ENCODE data around the gene RHOBTB3.

The RHOBTB3 gene

GRCh38 chr5:95754545-95754944, 23.4 kb downstream of the RHOBTB3 start:
- no peak for TF ChIP-seq CTCF (IDR thresholded peaks at IDR 0.05; ENCODE audit: low read depth, low read length)
- DNase-seq (ENCODE audit: low read depth, low spot score) = no peak
- in situ Hi-C loops (cut with HindIII; ENCODE audit: low sequenced_read_pairs) = no loop called here

GRCh38 chr5:95759005-95759404, 27.9 kb downstream of the RHOBTB3 start:
- in situ Hi-C loops (cut with HindIII; ENCODE audit: low sequenced_read_pairs) = no loop called here
- no peak overlapping the region for H3K4me3 ChIP-seq (ENCODE audit: low read depth, low read length)
- DNase-seq (ENCODE audit: low read depth, low spot score) = no peak
- TF ChIP-seq CTCF (IDR thresholded peaks at IDR 0.05; ENCODE audit: low read depth, low read length) = no peak

More at GRCh38 chr5:95754545-95754944, 23.4 kb downstream of the RHOBTB3 start:
- H3K4me3 ChIP-seq (ENCODE audit: low read depth, low read length) = no peak overlapping the region

GRCh38 chr5:95759634-95760033, 28.5 kb downstream of the RHOBTB3 start:
- in situ Hi-C loops (cut with HindIII; ENCODE audit: low sequenced_read_pairs) = no loop called here
- H3K4me3 ChIP-seq (ENCODE audit: low read depth, low read length) = no peak overlapping the region
- no peak for TF ChIP-seq CTCF (IDR thresholded peaks at IDR 0.05; ENCODE audit: low read depth, low read length)
- peak; percentile 79 for DNase-seq (ENCODE audit: low read depth, low spot score)

- peak; percentile 96 for DNase-seq (ENCODE audit: low read depth, low spot score)
Measured at GRCh38 chr5:95760273-95761191, 29.4 kb downstream of the RHOBTB3 start.

GRCh38 chr5:95761771-95762651, 30.9 kb downstream of the RHOBTB3 start:
- DNase-seq (ENCODE audit: low read depth, low spot score) = peak; percentile 75
- in situ Hi-C loops (cut with HindIII; ENCODE audit: low sequenced_read_pairs) = no loop called here
- no peak for TF ChIP-seq CTCF (IDR thresholded peaks at IDR 0.05; ENCODE audit: low read depth, low read length)
- H3K4me3 ChIP-seq (ENCODE audit: low read depth, low read length) = no peak overlapping the region

More at GRCh38 chr5:95760273-95761191, 29.4 kb downstream of the RHOBTB3 start:
- in situ Hi-C loops (cut with HindIII; ENCODE audit: low sequenced_read_pairs) = no loop called here
- peak overlapping the region; percentile 6 for H3K4me3 ChIP-seq (ENCODE audit: low read depth, low read length)
- TF ChIP-seq CTCF (IDR thresholded peaks at IDR 0.05; ENCODE audit: low read depth, low read length) = no peak

GRCh38 chr5:95762652-95763041, 31.5 kb downstream of the RHOBTB3 start:
- DNase-seq (ENCODE audit: low read depth, low spot score) = no peak
- H3K4me3 ChIP-seq (ENCODE audit: low read depth, low read length) = no peak overlapping the region
- TF ChIP-seq CTCF (IDR thresholded peaks at IDR 0.05; ENCODE audit: low read depth, low read length) = no peak
- in situ Hi-C loops (cut with HindIII; ENCODE audit: low sequenced_read_pairs) = no loop called here

All from astrocyte of the spinal cord (primary cell).